Ovary (tissue), 9 donors: Measurements from ENCODE around the gene SRRM3. TPM values are rescaled to one million over a fixed set of nuclear protein-coding genes. Genes with fewer than 3 reads are reported as not detected.

Experiments
- DNase-seq, 5 donors: peaks; one replicate each; pipeline ENCODE4 v3.0.0-alpha.2; 2019 to 2020
- H3K27ac ChIP-seq, 2 donors: fragments of 200-600 bp; one replicate each; pipeline versions ENCODE4 v1.5.1 to v1.8.0; 2019 to 2022
- H3K27me3 ChIP-seq: fragments of 200-600 bp; one replicate; pipeline ENCODE4 v1.8.0; 2022
- H3K36me3 ChIP-seq: fragments of 200-600 bp; sonication (generic); one replicate; pipeline ENCODE4 v1.5.1; 2019
- H3K4me1 ChIP-seq: one replicate; pipeline ENCODE4 v1.8.1; 2013; ENCODE audit warnings: mild to moderate bottlenecking, moderate library complexity; ENCODE audit not compliant: insufficient read depth
- H3K4me3 ChIP-seq: fragments of 200-600 bp; sonication (generic); one replicate; pipeline ENCODE4 v1.5.1; 2017
- H3K9me3 ChIP-seq, 2 donors: fragments of 200-600 bp in 1 of 2; sonication (generic) in 1 of 2; one replicate each; pipeline versions ENCODE4 v1.5.1 to v1.8.1; 2013 to 2019; ENCODE audit warnings: mild to moderate bottlenecking in 1 of 2, moderate library complexity in 1 of 2
- CTCF ChIP-seq, 3 donors: fragments of 450-650 bp in 2 of 3; fragments of 200-600 bp in 1 of 3; IDR thresholded peaks; one replicate each; pipeline versions ENCODE4 v1.5.1 to v1.8.0; 2016 to 2022; ENCODE audit warnings: antibody characterized with exemption in 3 of 3, mild to moderate bottlenecking in 1 of 3
- EP300 ChIP-seq: sonication (generic); formaldehyde crosslinking; IDR thresholded peaks from one replicate; pipeline ENCODE4 v1.6.1; 2017; ENCODE audit warnings: antibody characterized with exemption
- POLR2A ChIP-seq: fragments of 450-650 bp; IDR thresholded peaks from one replicate; pipeline ENCODE4 v1.6.1; 2017; ENCODE audit warnings: antibody characterized with exemption, mild to moderate bottlenecking, moderate library complexity
- WGBS, 3 donors: extraction: QIAGEN DNeasy Blood & Tissue Kit in 1 of 3; methylation state at CpG; one replicate each; pipeline versions ENCODE4 v1.1.5 to v1.1.7; 2013 to 2017; 5-methylcytosine and 5-hydroxymethylcytosine counted together
- intact Hi-C, 4 donors: fragments of 100-400 bp; cut with DNase I; formaldehyde crosslinking; loops; one replicate each; pipeline versions ENCODE4 v1.11.0 to v1.15.1; 2022 to 2023
- polyA plus RNA-seq, 2 donors: library from polyadenylated mRNA; stranded (reverse); fragments of 200-250 nt in 1 of 2; fragments of 350-450 nt in 1 of 2; fragmentation: Illumina TruSeq in 1 of 2; extraction: RNeasy Lipid Tissue Mini Kit (QIAGEN cat#74804) in 1 of 2; gene quantifications; one replicate each; pipeline ENCODE4 v1.2.3, GENCODE V29; 2013 to 2014
- total RNA-seq, 7 donors: library from RNA; depleted of rRNA in 2 of 7; stranded (reverse); fragments of >200 nt in 2 of 7; fragmentation: NEBNext Ultra II Directional in 3 of 7; extraction: Animal tissue kit (Norgen Biotek cat#: 25700) in 3 of 7; gene quantifications; one replicate each; pipeline versions ENCODE4 v1.1.0 to v1.2.4, GENCODE V29; 2016 to 2023
- donor health status: DM: no; HTN: no; CAD: no; lungs with moderate emphysema.
- donor health status: DM: no; HTN: no; CAD: no.
- donor health status: Bipolar disorder and iron deficiency.
- donor health status: DM: yes; HTN: yes; CAD: no.
- donor health status: DM: no; HTN: no; CAD: no.
- donor health status: DM: yes; HTN: yes; CAD: no.

SRRM3 gene
- total and polyA plus RNA-seq, 9 donors, result 2.0 to 13.4 (median 4.8) TPM

- intact Hi-C loops, result no loop called here
- WGBS, 3 donors, result 69 to 74% (median 71%) methylated on average over 4 of the region's 4 CpGs
- no peak overlapping the region for H3K27ac ChIP-seq
Observed at GRCh38 chr7:76261931-76262330, 60.2 kb downstream of the SRRM3 start.

GRCh38 chr7:76262683-76263402 is 61.1 kb downstream of the SRRM3 start:
- H3K27me3 ChIP-seq, result no peaks in the 10 kb centered on the region
- TF ChIP-seq EP300, result no peak
- TF ChIP-seq CTCF (IDR thresholded peaks at IDR 0.05), result peak in 2 of 3 donors; percentile 18 to 34
- peak in 2 of 5 donors; percentile 32 to 53 for DNase-seq
- H3K27ac ChIP-seq, result no peak overlapping the region
- H3K36me3 ChIP-seq, result no peaks in the 10 kb centered on the region
- intact Hi-C loops, result no loop called here
- H3K9me3 ChIP-seq, result no peaks in the 10 kb centered on the region
- H3K4me3 ChIP-seq, result no peak overlapping the region
- 68 to 75% (median 73%) methylated on average over 7 of the region's 7 CpGs for WGBS, 3 donors
- H3K4me1 ChIP-seq, result peaks cover 3% of the 10 kb centered on the region

More at GRCh38 chr7:76261931-76262330, 60.2 kb downstream of the SRRM3 start:
- Histone ChIP-seq H3K9me3 (no peaks in the 10 kb centered on the region), H3K36me3 (no peaks in the 10 kb centered on the region), H3K4me1 (peaks cover under 1% of the 10 kb centered on the region), H3K4me3 (no peak overlapping the region), H3K27me3 (no peaks in the 10 kb centered on the region)
- DNase-seq, result no peak
- TF ChIP-seq POLR2A (no peak), CTCF (IDR thresholded peaks at IDR 0.05) (no peak), EP300 (no peak)

GRCh38 chr7:76265299-76265698 is 63.6 kb downstream of the SRRM3 start:
- WGBS, 3 donors, result 89 to 95% (median 90%) methylated on average over 7 of the region's 7 CpGs
- Histone ChIP-seq H3K27me3 (no peaks in the 10 kb centered on the region), H3K9me3 (no peaks in the 10 kb centered on the region), H3K4me1 (peaks cover 3% of the 10 kb centered on the region), H3K36me3 (no peaks in the 10 kb centered on the region), H3K4me3 (no peak overlapping the region), H3K27ac (no peak overlapping the region)
- TF ChIP-seq CTCF (IDR thresholded peaks at IDR 0.05) (no peak), POLR2A (no peak), EP300 (no peak)
- intact Hi-C loops, result loop anchor here in 1 of 4 donors (5.0 kb wide), 1 partner anchor 63 kb away; the partner anchor contains the start of gene SRRM3
- DNase-seq, result no peak

- Histone ChIP-seq H3K27ac (no peak overlapping the region), H3K36me3 (no peaks in the 10 kb centered on the region), H3K4me1 (peaks cover 3% of the 10 kb centered on the region), H3K9me3 (no peaks in the 10 kb centered on the region), H3K4me3 (peak overlapping the region; percentile 19), H3K27me3 (no peaks in the 10 kb centered on the region)
- no peak for DNase-seq
- WGBS, 3 donors, result 1 to 2% (median 2%) methylated on average over 18 to 68 of the region's 68 CpGs
- no peak for TF ChIP-seq EP300
- no peak for TF ChIP-seq POLR2A
- TF ChIP-seq CTCF (IDR thresholded peaks at IDR 0.05), result no peak
- intact Hi-C loops, result loop anchor here in 1 of 4 donors (5.0 kb wide), 1 partner anchor 65 kb away; the partner anchor contains the start of gene SRRM3
Observed at GRCh38 chr7:76267107-76267893, 65.6 kb downstream of the SRRM3 start.
